ENCODE results near the gene ZNF397.
A peak's percentile ranks its signal among the peaks of the same experiment; 100 is the strongest.

The ZNF397 gene

GRCh38 chr18:35291166-35291565 lies 50.3 kb downstream of the ZNF397 start:
- DNase-seq (ENCODE audit: low spot score), result no peak
- Histone ChIP-seq H3K4me3 (peak overlapping the region; percentile 82), H3K27ac (no peak overlapping the region)

GRCh38 chr18:35296060-35296459 lies 55.2 kb downstream of the ZNF397 start:
- Histone ChIP-seq H3K27ac (no peak overlapping the region), H3K4me3 (no peak overlapping the region)
- DNase-seq (ENCODE audit: low spot score), result no peak
- no peak for TF ChIP-seq CTCF (IDR thresholded peaks at IDR 0.05)

More at GRCh38 chr18:35291166-35291565, 50.3 kb downstream of the ZNF397 start:
- TF ChIP-seq CTCF (IDR thresholded peaks at IDR 0.05), result no peak

DNA sequence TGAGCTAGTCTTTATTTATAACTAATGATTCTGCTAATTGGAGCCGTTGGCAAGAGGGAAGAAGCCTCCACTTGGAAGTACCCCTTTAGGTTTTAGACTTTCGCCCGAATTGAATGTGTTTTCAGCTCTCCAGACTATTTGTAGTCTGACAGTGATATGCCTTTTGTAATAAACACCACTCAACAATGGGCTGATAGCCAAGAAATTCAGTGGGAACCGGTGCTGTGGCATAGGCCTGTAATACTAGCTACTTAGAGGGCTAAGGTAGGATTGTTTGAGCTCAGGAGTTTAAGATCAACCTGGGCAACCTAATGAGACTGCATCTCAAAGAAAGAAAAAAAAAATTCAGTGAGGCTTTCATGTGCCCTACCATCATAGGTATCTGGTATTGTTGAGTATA lies 62.8 kb downstream of the ZNF397 start:
- Histone ChIP-seq H3K27ac (no peak overlapping the region), H3K4me3 (no peak overlapping the region)
- no peak for TF ChIP-seq CTCF (IDR thresholded peaks at IDR 0.05)
- DNase-seq (ENCODE audit: low spot score), result no peak

- DNase-seq (ENCODE audit: low spot score), result no peak
- Histone ChIP-seq H3K27ac (no peak overlapping the region), H3K4me3 (peak overlapping the region; percentile 15)
- no peak for TF ChIP-seq CTCF (IDR thresholded peaks at IDR 0.05)
Measured at GRCh38 chr18:35306588-35307250, 65.9 kb downstream of the ZNF397 start.
